Naive thymus-derived CD8-positive, alpha-beta T cell (primary cell): Measurements from ENCODE around the gene PRR23C. TPM values are rescaled to one million over a fixed set of nuclear protein-coding genes. Genes with fewer than 3 reads are reported as not detected.
"Not testable (repeated sequence)": the region's sequence is repeated elsewhere in the genome, so short reads cannot be mapped to it uniquely, and the experiment has no call there.

Source experiments
- ATAC-seq, 2 donors: fragments of 150-1000 bp; cut with Tn5 transposase in 1 of 2; sonication (Bioruptor Pico), chemical (Tn5 transposase) in 1 of 2; 1 replicate in 1 of 2; 2 replicates in 1 of 2; pipeline ENCODE4 v1.10.0; 2021; ENCODE audit warnings: mild to moderate bottlenecking in 2 of 2, moderate library complexity in 2 of 2
- POLR2A ChIA-PET: fragments of 350-600 bp; sonication (Branson Sonifier 250); formaldehyde crosslinking; loops from one replicate; lab custom pipeline; 2021; ENCODE audit warnings: antibody characterized with exemption; lab: Charles Lee
- DNase-seq, 10 donors: peaks; one replicate each; pipeline versions ENCODE4 v3.0.0 to v3.0.0-alpha.2; 2020 to 2022
- H3K27ac Mint-ChIP-seq, 10 donors: one replicate each; pipeline ENCODE4 v1.8.0; 2020 to 2022; ENCODE audit warnings: mild to moderate bottlenecking in 10 of 10, mixed read lengths in 10 of 10, moderate library complexity in 4 of 10, inconsistent platforms in 1 of 10
- H3K27me3 Mint-ChIP-seq, 5 donors: one replicate each; pipeline ENCODE4 v1.8.0; 2021 to 2022; ENCODE audit warnings: mixed read lengths in 5 of 5
- H3K36me3 Mint-ChIP-seq, 3 donors: one replicate each; pipeline ENCODE4 v1.8.0; 2020 to 2022; ENCODE audit warnings: mixed read lengths in 3 of 3, mild to moderate bottlenecking in 2 of 3, inconsistent platforms in 1 of 3
- H3K4me1 Mint-ChIP-seq, 4 donors: one replicate each; pipeline ENCODE4 v1.8.0; 2021 to 2022; ENCODE audit warnings: mixed read lengths in 4 of 4
- H3K4me3 Mint-ChIP-seq, 10 donors: one replicate each; pipeline ENCODE4 v1.8.0; 2020 to 2022; ENCODE audit warnings: mild to moderate bottlenecking in 10 of 10, mixed read lengths in 10 of 10, moderate library complexity in 6 of 10, inconsistent platforms in 1 of 10
- H3K9me3 Mint-ChIP-seq, 9 donors: one replicate each; pipeline ENCODE4 v1.8.0; 2020 to 2022; ENCODE audit warnings: mixed read lengths in 9 of 9, mild to moderate bottlenecking in 3 of 9, inconsistent platforms in 1 of 9, moderate library complexity in 1 of 9
- polyA plus RNA-seq, 3 donors: library from polyadenylated mRNA; unstranded; fragments of 300-500 nt; fragmentation: Illumina TruSeq; gene quantifications; one replicate each; pipeline ENCODE4 v1.2.3, GENCODE V29; 2021
- total RNA-seq, 8 experiments: library from RNA in 2 of 8; stranded (reverse) in 2 of 8; gene quantifications; one replicate each; pipeline ENCODE4 v1.2.3 and lab custom pipeline; 2021 to 2026

PRR23C gene
- total and polyA plus RNA-seq, 5 experiments from 2014 or later = not detected

DNA sequence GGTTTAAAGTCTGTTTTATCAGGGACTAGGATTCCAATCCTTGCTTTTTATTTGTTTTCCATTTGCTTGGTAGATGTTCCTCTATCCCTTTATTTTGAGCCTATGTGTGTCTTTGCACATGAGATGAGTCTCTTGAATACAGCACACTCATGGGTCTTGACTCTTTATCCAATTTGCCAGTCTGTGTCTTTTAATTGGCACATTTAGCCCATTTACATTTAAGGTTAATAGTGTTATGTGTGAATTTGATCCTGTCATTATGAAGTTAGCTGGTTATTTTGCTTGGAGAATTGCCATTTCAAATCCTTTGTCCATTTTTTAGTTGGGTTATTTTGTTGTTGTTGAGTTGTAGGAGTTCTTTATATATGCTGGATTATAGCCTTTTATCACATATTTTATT, 14.1 kb downstream of the PRR23C start:
- H3K27ac Mint-ChIP-seq, ATAC-seq, H3K4me3 Mint-ChIP-seq, DNase-seq, POLR2A ChIA-PET, H3K4me1 Mint-ChIP-seq: not testable (repeated sequence)
- Mint-ChIP-seq H3K27me3 (peaks cover 2 to 12% (median 6%) of the 10 kb centered on the region in 5 donors), H3K9me3 (peaks cover 0 to 40% (median 19%) of the 10 kb centered on the region in 9 donors), H3K36me3 (peaks cover 0 to 18% (median 0%) of the 10 kb centered on the region in 3 donors)

DNA sequence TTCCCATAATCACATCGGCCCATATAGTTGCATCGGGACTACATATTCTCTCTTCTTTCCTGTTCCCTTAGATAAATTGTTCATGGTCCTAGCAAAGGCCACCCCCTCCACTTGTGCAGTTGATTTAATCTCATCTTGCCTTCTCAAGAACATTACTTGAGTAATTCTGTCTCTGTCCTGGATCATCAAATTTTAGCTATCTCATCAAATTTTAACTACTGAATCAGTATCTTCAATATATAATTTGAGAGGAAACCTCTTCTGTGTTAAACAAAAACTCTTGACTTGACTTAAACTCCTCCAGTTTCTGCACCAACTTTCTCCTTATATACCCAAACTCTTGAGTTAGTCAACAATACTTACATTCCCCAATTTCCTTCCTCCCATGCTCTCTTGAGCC, 19.7 kb downstream of the PRR23C start:
- no peak for DNase-seq
- Mint-ChIP-seq H3K9me3 (peaks cover 0 to 21% (median 6%) of the 10 kb centered on the region in 9 donors), H3K27me3 (peaks cover 0 to 6% (median 2%) of the 10 kb centered on the region in 5 donors), H3K27ac (no peak overlapping the region), H3K4me3 (no peak overlapping the region), H3K36me3 (peaks cover 0 to 6% (median 0%) of the 10 kb centered on the region in 3 donors), H3K4me1 (no peaks in the 10 kb centered on the region)
- POLR2A ChIA-PET = no interaction called here
- ATAC-seq = no peak

DNA sequence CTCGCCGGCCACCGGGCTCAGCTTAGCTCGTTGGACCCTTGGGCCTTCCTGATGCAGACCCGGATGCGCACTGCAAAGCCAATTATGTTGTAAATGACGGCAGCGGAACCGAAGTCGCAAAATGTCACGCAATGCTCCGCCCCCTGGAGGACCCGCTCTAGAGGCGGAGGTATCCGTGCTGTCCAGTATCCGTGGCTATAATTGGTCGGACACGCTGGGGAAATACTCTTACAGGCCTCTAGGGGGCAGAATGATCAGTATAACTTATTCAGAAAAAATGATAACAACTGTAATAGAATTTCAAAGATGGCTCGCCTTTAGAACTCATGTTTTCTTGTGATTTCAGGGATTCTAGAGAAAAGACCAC, 23.8 kb downstream of the PRR23C start, which contains the start of gene PRR23B:
Gene PRR23B (minus strand): TSS at position 59 of the 367 bp plus-strand sequence. CDS start 265 bp downstream, outside the sequence.
- POLR2A ChIA-PET = no interaction called here
- DNase-seq (no peak), ATAC-seq (no peak)
- H3K9me3 Mint-ChIP-seq = peaks cover 0 to 22% (median 7%) of the 10 kb centered on the region in 9 donors
- H3K27me3 Mint-ChIP-seq = peaks cover 2 to 15% (median 6%) of the 10 kb centered on the region in 5 donors
- H3K4me3 Mint-ChIP-seq = no peak within 1 kb of the TSS
- no peaks in the 10 kb centered on the region for H3K4me1 Mint-ChIP-seq
- no peak within 1 kb of the TSS for H3K27ac Mint-ChIP-seq
- peaks cover 0 to 6% (median 6%) of the 10 kb centered on the region in 3 donors for H3K36me3 Mint-ChIP-seq

DNA sequence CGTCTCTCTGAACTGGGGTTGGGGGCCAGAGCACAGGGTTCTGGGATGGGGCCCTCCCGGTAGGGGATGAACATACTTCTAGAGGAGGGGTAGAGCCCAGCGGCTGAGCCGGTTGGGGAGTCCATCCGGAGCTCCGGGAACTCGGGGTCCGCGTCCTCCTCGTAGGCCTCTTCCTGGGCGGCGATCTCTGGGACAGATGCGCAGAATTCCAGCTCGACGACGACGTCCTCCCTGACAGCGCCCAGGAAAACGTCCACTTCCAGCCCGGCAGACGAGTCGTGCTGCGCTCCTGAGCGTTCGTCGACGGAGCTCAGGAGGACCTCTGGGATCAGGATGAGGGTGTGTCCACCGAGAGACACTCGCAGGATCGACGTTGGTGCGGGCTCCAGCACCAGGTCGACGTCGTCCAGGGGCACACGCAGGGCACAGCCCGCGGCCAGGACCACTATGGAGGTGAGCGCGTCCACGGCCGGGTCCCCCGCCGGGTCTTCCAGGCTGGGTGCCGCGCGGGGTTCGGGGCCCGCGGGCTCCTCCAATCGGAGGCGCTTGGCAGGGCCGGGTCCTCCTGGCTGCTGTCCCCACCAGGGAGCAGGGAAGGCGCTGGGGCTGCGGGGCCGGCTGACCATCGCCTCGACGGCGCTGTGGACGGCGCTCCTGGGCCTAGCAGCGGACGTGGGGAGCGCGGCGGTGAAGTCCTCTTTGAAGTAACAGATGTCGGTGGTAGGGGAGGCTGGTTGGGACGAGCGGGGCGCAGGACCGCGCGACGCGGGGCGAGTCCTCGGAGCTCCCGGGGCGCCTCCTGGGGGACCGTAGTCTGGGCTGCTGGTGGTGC, 24.4 kb downstream of the PRR23C start:
- Mint-ChIP-seq H3K27ac (no peak overlapping the region), H3K27me3 (peaks cover 2 to 15% (median 7%) of the 10 kb centered on the region in 5 donors), H3K36me3 (peaks cover 0 to 6% (median 6%) of the 10 kb centered on the region in 3 donors), H3K9me3 (peaks cover 0 to 22% (median 7%) of the 10 kb centered on the region in 9 donors), H3K4me1 (no peaks in the 10 kb centered on the region), H3K4me3 (no peak overlapping the region)
- DNase-seq (no peak), ATAC-seq (no peak)
- POLR2A ChIA-PET = no interaction called here

DNA sequence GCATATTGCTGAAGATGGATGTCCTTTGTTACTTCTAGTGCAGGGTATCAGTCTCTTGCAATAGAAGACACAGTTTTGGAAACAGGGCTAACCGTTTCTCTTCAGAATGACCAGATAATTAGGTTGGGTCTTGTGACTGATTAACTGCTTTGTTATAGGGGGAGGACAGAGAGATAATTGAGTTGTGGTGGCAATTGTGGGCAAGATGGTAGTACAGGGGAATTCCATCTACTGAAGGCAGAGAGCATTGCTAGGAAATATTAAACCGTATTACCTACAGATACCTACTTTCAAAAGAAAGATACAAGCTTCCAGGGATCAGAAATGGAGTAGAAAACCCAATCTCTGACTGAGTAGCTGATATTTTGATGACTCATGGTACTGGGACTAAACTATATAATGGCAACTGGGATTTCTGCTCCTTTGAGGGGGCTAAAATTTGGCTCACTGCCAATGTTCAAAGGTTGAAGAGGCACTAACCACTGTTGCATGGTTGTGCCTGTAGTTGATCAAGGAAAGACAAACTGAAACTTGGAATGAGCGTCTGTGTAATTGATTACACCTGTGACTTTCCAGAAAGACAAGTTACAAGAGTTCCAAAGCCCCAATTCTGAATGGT, 28.2 kb downstream of the PRR23C start:
- Mint-ChIP-seq H3K4me3 (no peak overlapping the region), H3K9me3 (peaks cover 3 to 43% (median 13%) of the 10 kb centered on the region in 9 donors), H3K4me1 (no peaks in the 10 kb centered on the region), H3K36me3 (peaks cover 3 to 14% (median 6%) of the 10 kb centered on the region in 3 donors), H3K27me3 (peaks cover 3 to 17% (median 15%) of the 10 kb centered on the region in 5 donors), H3K27ac (peak overlapping the region in 1 of 10 donors; percentile 14)
- POLR2A ChIA-PET = no interaction called here
- no peak for ATAC-seq
- DNase-seq = no peak

DNA sequence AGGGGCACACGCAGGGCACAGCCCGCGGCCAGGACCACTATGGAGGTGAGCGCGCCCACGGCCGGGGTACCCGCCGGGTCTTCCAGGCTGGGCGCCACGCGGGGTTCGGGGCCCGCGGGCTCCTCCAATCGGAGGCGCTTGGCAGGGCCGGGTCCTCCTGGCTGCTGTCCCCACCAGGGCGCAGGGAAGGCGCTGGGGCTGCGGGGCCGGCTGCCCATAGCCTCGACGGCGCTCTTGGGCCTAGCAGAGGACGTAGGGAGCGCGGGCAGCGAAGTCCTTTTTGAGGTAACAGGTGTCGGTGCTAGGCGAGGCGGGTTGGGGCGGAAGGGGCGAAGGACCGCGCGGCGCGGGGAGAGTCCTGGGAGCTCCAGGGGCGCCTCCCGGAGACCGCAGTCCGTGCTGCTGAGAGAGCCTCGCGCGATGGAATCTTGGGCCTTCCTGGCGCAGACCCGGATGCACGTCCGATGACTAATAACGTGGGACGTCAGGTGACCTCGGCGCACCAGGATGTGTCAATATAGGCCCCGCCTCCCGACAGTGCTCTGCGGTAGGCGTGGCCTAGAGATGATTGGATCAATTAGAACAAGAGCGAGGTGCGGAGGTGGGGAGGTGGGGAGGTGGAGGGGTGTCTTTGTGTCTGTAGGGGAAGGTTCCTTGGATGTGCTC, 38.5 kb downstream of the PRR23C start, which contains the start of gene PRR23A:
Gene PRR23A (minus strand): TSS at position 218 of the 666 bp plus-strand sequence. CDS start 0 bp downstream, at position 218.
- Mint-ChIP-seq H3K27me3 (peaks cover 2 to 15% (median 9%) of the 10 kb centered on the region in 5 donors), H3K4me3 (no peak within 1 kb of the TSS), H3K36me3 (peaks cover 0 to 31% (median 2%) of the 10 kb centered on the region in 3 donors), H3K4me1 (no peaks in the 10 kb centered on the region), H3K9me3 (peaks cover 0 to 61% (median 26%) of the 10 kb centered on the region in 9 donors), H3K27ac (peak within 1 kb of the TSS in 1 of 10 donors; percentile 49)
- ATAC-seq (no peak), DNase-seq (no peak)
- POLR2A ChIA-PET = no interaction called here

DNA sequence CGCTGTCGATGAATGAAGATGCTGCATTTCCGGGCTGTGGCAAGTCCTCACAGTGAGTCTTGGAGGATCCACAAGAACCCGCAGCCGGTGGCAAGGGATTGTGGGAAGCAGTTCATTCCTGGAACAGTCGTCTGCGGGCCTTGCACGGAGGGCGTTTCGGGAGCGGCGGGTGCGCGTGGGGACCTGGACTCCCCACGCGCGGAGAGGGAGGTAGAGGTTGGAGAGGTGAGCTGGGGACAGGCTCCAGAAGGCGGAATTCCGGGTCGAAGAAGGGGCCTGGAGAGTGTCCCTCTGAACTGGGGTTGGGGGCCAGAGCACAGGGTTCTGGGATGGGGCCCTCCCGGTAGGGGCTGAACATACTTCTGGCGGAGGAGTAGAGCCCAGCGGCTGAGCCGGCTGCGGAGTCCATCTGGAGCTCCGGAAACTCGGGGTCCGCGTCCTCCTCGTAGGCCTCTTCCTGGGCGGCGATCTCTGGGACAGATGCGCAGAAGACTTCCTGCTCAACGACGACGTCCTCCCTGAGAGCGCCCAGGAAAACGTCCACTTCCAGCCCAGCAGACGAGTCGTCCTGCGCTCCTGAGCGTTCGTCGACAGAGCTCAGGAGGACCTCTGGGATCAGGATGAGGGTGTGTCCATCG, 39.2 kb downstream of the PRR23C start:
- peaks cover 0 to 60% (median 29%) of the 10 kb centered on the region in 9 donors for H3K9me3 Mint-ChIP-seq
- ATAC-seq (no peak), DNase-seq (no peak)
- no peaks in the 10 kb centered on the region for H3K4me1 Mint-ChIP-seq
- H3K27ac Mint-ChIP-seq = no peak overlapping the region
- peaks cover 0 to 37% (median 2%) of the 10 kb centered on the region in 3 donors for H3K36me3 Mint-ChIP-seq
- POLR2A ChIA-PET = no interaction called here
- H3K27me3 Mint-ChIP-seq = peaks cover 4 to 16% (median 12%) of the 10 kb centered on the region in 5 donors
- H3K4me3 Mint-ChIP-seq = no peak overlapping the region

DNA sequence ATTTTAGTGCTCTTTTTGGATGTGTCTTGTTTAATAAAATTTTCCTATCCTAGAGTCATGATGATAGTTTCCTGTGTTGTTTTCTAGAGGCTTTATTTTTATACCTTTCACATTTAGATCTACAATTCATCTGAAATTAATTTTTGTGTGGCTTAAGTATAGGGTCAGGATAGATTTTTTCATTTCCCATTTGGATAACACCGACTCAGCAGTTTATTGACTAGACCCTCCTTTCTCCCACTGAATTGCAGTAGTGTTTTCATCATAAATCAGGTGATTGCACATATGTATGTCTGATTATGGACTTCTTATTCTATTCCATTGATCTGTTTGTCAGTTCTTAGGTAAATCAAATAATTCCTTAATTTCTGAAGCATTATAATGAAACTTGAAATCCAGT, 49.0 kb downstream of the PRR23C start:
- DNase-seq = no peak
- H3K27ac Mint-ChIP-seq = no peak overlapping the region
- peaks cover 0 to 12% (median 2%) of the 10 kb centered on the region in 9 donors for H3K9me3 Mint-ChIP-seq
- no peak for ATAC-seq
- no peaks in the 10 kb centered on the region for H3K4me1 Mint-ChIP-seq
- peaks cover 0 to 5% (median 0%) of the 10 kb centered on the region in 3 donors for H3K36me3 Mint-ChIP-seq
- H3K27me3 Mint-ChIP-seq = peaks cover 10 to 63% (median 18%) of the 10 kb centered on the region in 5 donors
- POLR2A ChIA-PET = no interaction called here
- no peak overlapping the region for H3K4me3 Mint-ChIP-seq

Other genes with a start within 250 kb of the PRR23C start
- 10 to 100 TPM; 30.4 to 34.2 TPM for gene PIK3CB, start 210.0 kb downstream of the PRR23C start, total RNA-seq
- gene PIK3CB, start 210.0 kb downstream of the PRR23C start, polyA plus RNA-seq = 10 to 100 TPM in 2 of 3 donors, 1 to 10 TPM in 1; 8.9 to 13.4 (median 10.1) TPM
- gene FOXL2, start 97.8 kb downstream of the PRR23C start, total RNA-seq = not detected
- gene FOXL2, start 97.8 kb downstream of the PRR23C start, polyA plus RNA-seq = not detected
- not detected for gene FOXL2NB, start 97.7 kb downstream of the PRR23C start, total RNA-seq
- gene FOXL2NB, start 97.7 kb downstream of the PRR23C start, polyA plus RNA-seq = not detected
- gene PRR23A, start 38.6 kb downstream of the PRR23C start, total RNA-seq = not detected
- gene PRR23A, start 38.6 kb downstream of the PRR23C start, polyA plus RNA-seq = not detected
- not detected for gene PRR23B, start 24.0 kb downstream of the PRR23C start, total RNA-seq
- gene PRR23B, start 24.0 kb downstream of the PRR23C start, polyA plus RNA-seq = not detected